Aorta (tissue), 5 donors: ENCODE measurements around the gene UBIAD1. TPM values are rescaled to one million over a fixed set of nuclear protein-coding genes. Genes with fewer than 3 reads are reported as not detected.

Source experiments
- ATAC-seq: fragments of 200-7000 bp; cut with Tn5 transposase; one replicate; pipeline ENCODE4 v1.9.1; 2022; ENCODE audit warnings: moderate library complexity; ENCODE audit not compliant: low FRiP score
- DNase-seq, 2 donors: peaks; one replicate each; pipeline ENCODE4 v3.0.0-alpha.2; 2020
- H3K27ac ChIP-seq, 2 donors: one replicate each; pipeline ENCODE4 v1.5.1; 2013; ENCODE audit warnings: low read length in 2 of 2, mild to moderate bottlenecking in 2 of 2, moderate library complexity in 2 of 2, control low read depth in 1 of 2, inconsistent platforms in 1 of 2, low read depth in 1 of 2
- H3K27me3 ChIP-seq, 2 donors: one replicate each; pipeline ENCODE4 v1.6.1; 2013; ENCODE audit warnings: control low read depth in 1 of 2, low read length in 1 of 2, mild to moderate bottlenecking in 1 of 2, moderate library complexity in 1 of 2; ENCODE audit not compliant: insufficient read depth in 2 of 2, control insufficient read depth in 1 of 2
- H3K36me3 ChIP-seq, 2 donors: one replicate each; pipeline ENCODE4 v1.6.1; 2013; ENCODE audit warnings: control low read depth in 1 of 2, low read length in 1 of 2, mild to moderate bottlenecking in 1 of 2; ENCODE audit not compliant: insufficient read depth in 2 of 2, control insufficient read depth in 1 of 2
- H3K4me1 ChIP-seq, 2 donors: one replicate each; pipeline ENCODE4 v1.6.1; 2013; ENCODE audit warnings: low read length in 2 of 2, control low read depth in 1 of 2, mild to moderate bottlenecking in 1 of 2, moderate library complexity in 1 of 2; ENCODE audit not compliant: insufficient read depth in 2 of 2, control insufficient read depth in 1 of 2
- H3K4me3 ChIP-seq, 2 donors: one replicate each; pipeline ENCODE4 v1.5.1; 2013; ENCODE audit warnings: low read length in 2 of 2, control low read depth in 1 of 2, mild to moderate bottlenecking in 1 of 2
- H3K9me3 ChIP-seq: one replicate; pipeline ENCODE4 v1.6.1; 2013; ENCODE audit warnings: mild to moderate bottlenecking, low read length; ENCODE audit not compliant: control insufficient read depth
- WGBS, 2 donors: extraction: QIAGEN DNeasy Blood & Tissue Kit; methylation state at CpG; one replicate each; pipeline ENCODE4 v1.1.7; 2013; 5-methylcytosine and 5-hydroxymethylcytosine counted together
- intact Hi-C, 2 donors: fragments of 100-400 bp; cut with DNase I; formaldehyde crosslinking; loops; one replicate each; pipeline versions ENCODE4 v1.14.2 to v1.15.0; 2022
- long read RNA-seq, 2 donors: library from polyadenylated mRNA; unstranded; transcript quantifications; one replicate each; pipeline ENCODE4 v2.0.0, GENCODE V29; 2020 to 2021
- polyA plus RNA-seq, 2 donors: library from polyadenylated mRNA; stranded (reverse); fragments of 200-250 nt; gene quantifications; one replicate each; pipeline ENCODE4 v1.2.3, GENCODE V29; 2013
- total RNA-seq, 2 donors: library from RNA; stranded (reverse); fragmentation: NEBNext Ultra II Directional; extraction: Animal tissue kit (Norgen Biotek cat#: 25700); gene quantifications; one replicate each; pipeline ENCODE4 v1.2.1, GENCODE V29; 2021
- donor health status: healthy with polysubstance abuse.
- donor health status: Bipolar disorder and iron deficiency.
- donor health status: DM: no; HTN: no; CAD: no.
- donor health status: DM: no; HTN: no; CAD: no.
- donor health status: DM: yes; HTN: yes; CAD: no.

The UBIAD1 gene
- total RNA-seq (1 to 10 TPM; 8.9 to 10.0 TPM), polyA plus RNA-seq (1 to 10 TPM; 4.6 to 8.5 TPM)
- long read RNA-seq, donor 1, transcript UBIAD1-202 (2 exons, 3,646 nt): major isoform, 18 of 28 reads
- long read RNA-seq, donor 1, partial matches to known transcripts: 0 of 28 reads
- long read RNA-seq, donor 1, other reads (novel, unspliced or antisense): 10 of 28 reads
- long read RNA-seq, donor 2, transcript UBIAD1-202 (2 exons, 3,646 nt): major isoform, 5 of 10 reads
- long read RNA-seq, donor 2, partial matches to known transcripts: 0 of 10 reads
- long read RNA-seq, donor 2, other reads (novel, unspliced or antisense): 5 of 10 reads

GRCh38 chr1:11272832-11273594 is at the start of gene UBIAD1:
TSS of gene UBIAD1 (plus strand) at chr1:11273198. CDS start at chr1:11273532, 334 bp downstream.
- H3K9me3 ChIP-seq: no peaks in the 10 kb centered on the region
- peak within 1 kb of the TSS in 1 of 2 donors; percentile 61 for H3K27ac ChIP-seq
- WGBS, 2 donors: 1% methylated on average over 45 to 61 of the region's 64 CpGs
- ATAC-seq (peak; percentile 94), DNase-seq (peak; percentile 88 to 95)
- no peaks in the 10 kb centered on the region for H3K27me3 ChIP-seq
- peak within 1 kb of the TSS; percentile 42 to 82 for H3K4me3 ChIP-seq
- H3K4me1 ChIP-seq: no peaks in the 10 kb centered on the region
- no peaks in the 10 kb centered on the region for H3K36me3 ChIP-seq
- intact Hi-C loops: no loop called here

GRCh38 chr1:11227106-11228077 is 45.6 kb upstream of the UBIAD1 start:
- no peak overlapping the region for H3K4me3 ChIP-seq
- intact Hi-C loops: no loop called here
- no peak for DNase-seq
- H3K27ac ChIP-seq: no peak overlapping the region
- H3K36me3 ChIP-seq: peaks cover 2 to 15% of the 10 kb centered on the region in 2 donors
- no peak for ATAC-seq
- no peaks in the 10 kb centered on the region for H3K4me1 ChIP-seq
- no peaks in the 10 kb centered on the region for H3K9me3 ChIP-seq
- WGBS, 2 donors: 88 to 90% methylated on average over 10 of the region's 10 CpGs
- H3K27me3 ChIP-seq: no peaks in the 10 kb centered on the region

GRCh38 chr1:11229203-11229602 is 43.8 kb upstream of the UBIAD1 start:
- H3K36me3 ChIP-seq: peaks cover 6 to 20% of the 10 kb centered on the region in 2 donors
- DNase-seq: no peak
- 90 to 96% methylated on average over 4 of the region's 4 CpGs for WGBS, 2 donors
- H3K27ac ChIP-seq: no peak overlapping the region
- intact Hi-C loops: no loop called here
- no peak overlapping the region for H3K4me3 ChIP-seq
- no peak for ATAC-seq
- H3K9me3 ChIP-seq: no peaks in the 10 kb centered on the region
- no peaks in the 10 kb centered on the region for H3K27me3 ChIP-seq
- no peaks in the 10 kb centered on the region for H3K4me1 ChIP-seq

- Histone ChIP-seq H3K4me1 (no peaks in the 10 kb centered on the region), H3K27ac (no peak overlapping the region), H3K4me3 (no peak overlapping the region), H3K27me3 (no peaks in the 10 kb centered on the region), H3K9me3 (no peaks in the 10 kb centered on the region), H3K36me3 (peaks cover 7 to 32% of the 10 kb centered on the region in 2 donors)
- ATAC-seq: no peak
- intact Hi-C loops: no loop called here
- no peak for DNase-seq
- WGBS, 2 donors: 93 to 98% methylated on average over 2 of the region's 2 CpGs
These were observed 39.8 kb upstream of the UBIAD1 start for GRCh38 chr1:11233208-11233607.

- DNase-seq (no peak), ATAC-seq (no peak)
- H3K9me3 ChIP-seq: no peaks in the 10 kb centered on the region
- H3K27me3 ChIP-seq: no peaks in the 10 kb centered on the region
- peaks cover 5 to 23% of the 10 kb centered on the region in 2 donors for H3K36me3 ChIP-seq
- WGBS, 2 donors: 61 to 64% methylated on average over 6 of the region's 6 CpGs
- H3K4me3 ChIP-seq: no peak overlapping the region
- no peaks in the 10 kb centered on the region for H3K4me1 ChIP-seq
- no peak overlapping the region for H3K27ac ChIP-seq
- intact Hi-C loops: no loop called here
These were observed 35.6 kb upstream of the UBIAD1 start for GRCh38 chr1:11237356-11237755.

- no peaks in the 10 kb centered on the region for H3K9me3 ChIP-seq
- H3K27ac ChIP-seq: no peak overlapping the region
- DNase-seq (no peak), ATAC-seq (no peak)
- intact Hi-C loops: no loop called here
- H3K4me1 ChIP-seq: no peaks in the 10 kb centered on the region
- H3K27me3 ChIP-seq: no peaks in the 10 kb centered on the region
- 92 to 93% methylated on average over 7 of the region's 7 CpGs for WGBS, 2 donors
- no peak overlapping the region for H3K4me3 ChIP-seq
- H3K36me3 ChIP-seq: peaks cover 5 to 25% of the 10 kb centered on the region in 2 donors
These were observed 34.7 kb upstream of the UBIAD1 start for GRCh38 chr1:11238311-11238710.

GRCh38 chr1:11245248-11245647 is 27.8 kb upstream of the UBIAD1 start:
- Histone ChIP-seq H3K27ac (no peak overlapping the region), H3K9me3 (no peaks in the 10 kb centered on the region), H3K4me3 (no peak overlapping the region), H3K36me3 (peaks cover 6 to 11% of the 10 kb centered on the region in 2 donors), H3K4me1 (no peaks in the 10 kb centered on the region), H3K27me3 (no peaks in the 10 kb centered on the region)
- WGBS, 2 donors: 87 to 90% methylated on average over 3 of the region's 3 CpGs
- DNase-seq (no peak), ATAC-seq (no peak)
- intact Hi-C loops: no loop called here

GRCh38 chr1:11245904-11246719 is 26.9 kb upstream of the UBIAD1 start:
- no peak overlapping the region for H3K4me3 ChIP-seq
- peaks cover 6 to 9% of the 10 kb centered on the region in 2 donors for H3K36me3 ChIP-seq
- H3K27me3 ChIP-seq: no peaks in the 10 kb centered on the region
- no peaks in the 10 kb centered on the region for H3K4me1 ChIP-seq
- no peak overlapping the region for H3K27ac ChIP-seq
- ATAC-seq: no peak
- no peaks in the 10 kb centered on the region for H3K9me3 ChIP-seq
- DNase-seq: no peak
- WGBS, 2 donors: 90 to 91% methylated on average over 7 of the region's 7 CpGs
- intact Hi-C loops: no loop called here
